Measurements from ENCODE around the gene SORT1.
A peak's percentile ranks its signal among the peaks of the same experiment; 100 is the strongest.
"Not testable (repeated sequence)": the region's sequence is repeated elsewhere in the genome, so short reads cannot be mapped to it uniquely, and the experiment has no call there.

SORT1 gene

DNA sequence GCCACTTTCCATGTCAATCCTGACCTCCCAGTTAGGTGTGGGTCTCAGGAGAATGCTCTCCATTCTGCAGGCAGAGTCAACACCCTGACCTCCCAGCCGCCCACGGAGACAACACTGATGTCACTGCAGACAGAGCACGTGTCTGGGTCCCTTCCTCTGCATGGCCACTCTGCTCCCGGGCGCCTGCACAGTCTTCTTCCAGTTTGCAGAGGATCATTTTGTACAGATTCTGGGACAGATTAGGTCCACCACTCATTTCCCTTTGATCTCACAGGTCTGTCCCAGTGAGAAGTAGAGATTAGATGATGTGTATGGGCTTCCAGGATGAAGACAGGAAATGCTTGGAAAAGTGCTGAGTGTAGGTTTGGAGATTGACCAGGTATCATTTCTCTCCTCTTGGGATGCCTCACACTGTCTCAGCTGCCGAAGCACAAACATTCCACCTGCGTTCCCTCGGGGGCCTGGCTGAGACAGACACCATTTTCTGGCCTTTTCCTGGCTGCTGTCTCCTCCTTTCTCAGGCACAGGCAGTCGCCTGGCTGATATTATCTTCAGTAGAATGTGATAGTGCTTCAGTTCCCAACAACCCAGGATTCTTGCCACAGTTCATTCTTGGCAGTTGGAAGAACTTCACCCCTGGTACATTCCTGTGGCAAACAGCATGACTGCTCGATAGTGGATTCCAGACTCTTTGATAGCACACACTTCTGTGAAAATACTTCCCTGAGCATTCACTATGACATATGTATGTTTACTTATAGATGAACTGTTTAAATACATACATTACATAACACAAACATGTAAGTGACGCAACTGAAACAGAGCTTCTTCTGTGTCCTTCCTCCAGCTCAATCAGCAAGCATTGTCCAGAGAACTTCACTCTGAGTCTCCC, 98.8 kb downstream of the SORT1 start:
- DNase-seq (ENCODE audit: low read depth), result peak; percentile 96

DNA sequence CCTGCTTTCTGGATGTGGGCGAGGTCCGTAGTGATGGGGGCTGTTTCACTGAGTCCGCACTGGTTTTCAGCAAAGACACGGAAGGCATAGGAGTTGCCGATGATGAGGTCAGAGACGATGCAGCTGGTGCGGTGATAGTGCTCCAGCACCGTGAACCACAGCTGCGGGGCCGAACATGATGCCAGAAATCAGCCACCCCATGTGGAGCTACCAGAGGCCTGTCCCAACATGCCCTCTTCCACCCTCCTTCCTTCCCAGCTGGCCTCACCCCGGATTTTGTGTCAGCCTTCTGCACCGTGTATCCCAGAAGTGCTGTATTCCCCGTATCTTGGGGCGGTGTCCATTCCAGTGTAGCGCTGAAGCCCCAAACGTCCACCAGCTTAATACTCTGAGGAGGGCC, 100.9 kb downstream of the SORT1 start:
- no peak for DNase-seq (ENCODE audit: low read depth)

DNA sequence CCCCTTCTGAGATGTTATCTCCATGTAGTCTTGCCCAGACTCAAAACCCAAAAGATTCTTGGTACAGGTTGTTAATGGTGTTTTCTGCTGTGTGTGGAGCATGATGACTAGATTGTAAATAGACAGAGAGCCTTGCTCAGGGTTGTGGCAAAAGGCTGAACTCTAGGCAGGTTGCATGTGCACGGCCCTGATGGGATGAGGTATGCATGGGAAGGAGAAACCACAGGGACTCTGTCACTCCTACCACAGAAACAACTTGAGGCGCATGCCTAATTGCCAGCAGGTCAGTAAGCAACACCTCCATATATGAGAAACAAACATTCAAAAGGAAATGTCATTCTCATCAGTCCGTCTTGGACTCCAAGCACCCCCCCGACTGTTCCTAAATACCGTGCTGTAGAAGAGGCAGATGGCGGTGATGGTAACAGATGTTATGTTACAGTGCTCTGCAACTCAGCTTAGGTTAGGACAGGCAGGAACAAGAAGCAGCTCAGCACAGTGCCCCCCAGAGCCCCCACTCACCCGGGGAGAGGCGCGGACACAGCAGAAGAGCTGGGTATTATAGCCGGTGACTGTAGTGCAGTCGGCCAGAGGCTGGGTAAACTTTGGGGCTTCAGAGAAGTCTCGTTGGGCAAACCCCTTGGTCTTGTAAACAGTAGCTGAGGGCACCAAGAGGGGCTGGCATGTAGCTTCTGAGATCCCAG, 101.9 kb downstream of the SORT1 start:
- no peak for DNase-seq (ENCODE audit: low read depth)

DNA sequence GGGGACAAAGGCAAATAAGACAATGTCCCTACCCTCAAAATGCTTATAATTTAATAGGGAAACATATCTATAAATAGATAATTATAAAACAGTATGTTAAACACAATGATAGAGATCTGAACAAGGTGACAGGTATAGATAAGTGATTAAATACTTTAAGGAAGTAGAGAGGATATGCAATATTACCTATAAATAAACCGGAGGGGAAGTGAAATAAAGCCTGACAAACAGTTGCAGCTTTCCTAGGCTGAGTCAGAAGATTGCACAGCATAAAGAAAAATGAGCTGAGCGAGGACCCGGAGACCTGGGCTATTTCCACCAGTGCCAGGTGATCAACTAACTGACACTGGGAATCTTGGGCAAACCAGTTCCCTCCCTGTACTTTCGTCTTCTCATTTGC, 103.2 kb downstream of the SORT1 start:
- no peak for DNase-seq (ENCODE audit: low read depth)

DNA sequence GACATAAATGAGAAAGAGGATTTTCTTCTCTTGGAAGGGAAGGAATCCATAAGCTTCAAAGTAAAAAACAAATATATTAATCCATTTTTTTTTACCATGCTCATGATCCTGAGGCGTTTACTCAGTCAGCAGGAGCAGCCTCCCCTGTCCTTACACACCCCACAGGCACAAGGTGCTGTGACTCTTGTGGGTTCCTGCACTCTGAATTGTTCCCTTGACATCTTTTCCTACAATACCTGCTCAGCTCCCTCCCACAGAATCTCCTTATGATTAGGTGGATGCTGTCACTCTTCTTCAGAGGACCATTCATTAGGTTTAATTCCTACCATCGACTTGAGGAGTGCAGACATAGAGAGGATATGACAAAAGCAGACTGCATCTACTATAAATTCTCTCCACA, 104.7 kb downstream of the SORT1 start:
- no peak for DNase-seq (ENCODE audit: low read depth)

DNA sequence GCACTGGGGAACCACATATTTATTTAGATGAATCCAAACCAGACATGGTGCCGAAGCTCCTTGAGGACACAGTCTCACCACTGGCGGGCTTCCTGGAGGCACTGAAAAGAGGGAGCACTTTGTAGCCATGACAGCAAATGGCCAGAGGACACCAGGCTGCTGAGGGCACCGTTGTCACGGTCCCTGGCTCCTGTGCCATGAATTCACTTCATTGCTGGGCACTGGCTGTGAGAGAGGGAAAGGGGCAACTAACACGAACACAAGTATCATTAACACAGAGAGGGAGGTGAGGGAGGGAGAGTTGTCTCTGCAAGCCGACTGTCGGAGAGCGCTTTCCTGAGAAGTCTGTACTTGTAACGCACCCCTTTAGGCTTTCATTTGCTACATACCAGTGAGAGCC, 105.4 kb downstream of the SORT1 start:
- DNase-seq (ENCODE audit: low read depth), result no peak

DNA sequence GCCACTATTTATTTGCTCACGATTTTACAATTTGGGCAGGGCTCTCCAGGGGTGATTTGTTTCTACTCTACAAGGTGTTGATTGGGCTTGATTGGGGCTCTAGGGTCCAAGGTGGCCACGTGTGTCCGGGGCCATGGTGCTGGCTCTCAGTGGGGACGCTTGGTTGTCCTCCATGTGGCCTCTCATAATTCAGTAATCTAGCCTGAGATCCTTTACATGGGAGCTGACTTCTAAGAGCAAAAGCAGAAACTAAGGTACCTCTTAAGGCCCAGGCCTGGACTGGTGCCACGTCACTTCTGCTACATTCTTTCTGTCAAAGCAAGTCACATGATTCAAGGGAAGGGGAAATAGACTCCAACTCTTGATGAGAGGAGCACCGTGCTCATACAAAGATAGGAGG, 106.7 kb downstream of the SORT1 start:
- no peak for DNase-seq (ENCODE audit: low read depth)

DNA sequence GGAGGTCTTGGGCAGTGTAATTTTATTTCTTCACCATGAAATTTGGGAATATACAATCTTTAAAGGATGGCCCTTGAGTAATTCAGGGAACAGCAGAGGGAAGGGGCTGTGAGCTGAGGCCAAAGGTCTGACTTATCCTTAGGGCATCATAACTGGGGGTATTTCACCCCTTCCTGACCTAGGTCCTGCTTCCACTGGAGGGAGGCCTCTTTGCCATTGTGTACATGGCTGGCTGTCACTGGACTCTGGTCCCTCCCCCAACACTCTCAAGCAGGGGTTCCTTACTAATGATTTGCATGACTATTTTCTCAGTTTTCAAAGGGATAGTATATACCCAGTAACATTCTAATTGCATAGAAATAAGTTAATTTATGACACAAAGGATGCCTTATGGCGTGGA, 107.6 kb downstream of the SORT1 start:
- no peak for DNase-seq (ENCODE audit: low read depth)

DNA sequence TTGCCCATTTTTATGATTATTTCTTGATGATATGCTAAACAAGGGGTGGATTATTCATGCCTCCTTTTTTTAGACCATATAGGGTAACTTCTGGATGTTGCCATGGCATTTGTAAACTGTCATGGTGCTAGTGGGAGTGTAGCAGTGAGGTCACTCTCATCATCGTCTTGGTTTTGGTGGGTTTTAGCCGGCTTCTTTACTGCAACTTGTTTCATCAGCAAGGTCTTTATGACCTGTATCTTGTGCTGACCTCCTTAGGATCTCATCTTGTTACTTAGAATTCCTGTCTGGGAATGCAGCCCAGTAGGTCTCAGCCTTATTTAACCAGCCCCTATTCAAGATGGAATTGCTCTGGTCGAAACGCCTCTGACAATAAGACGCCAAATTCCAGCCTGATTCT, 111.0 kb downstream of the SORT1 start:
- DNase-seq (ENCODE audit: low read depth), result not testable (repeated sequence)

DNA sequence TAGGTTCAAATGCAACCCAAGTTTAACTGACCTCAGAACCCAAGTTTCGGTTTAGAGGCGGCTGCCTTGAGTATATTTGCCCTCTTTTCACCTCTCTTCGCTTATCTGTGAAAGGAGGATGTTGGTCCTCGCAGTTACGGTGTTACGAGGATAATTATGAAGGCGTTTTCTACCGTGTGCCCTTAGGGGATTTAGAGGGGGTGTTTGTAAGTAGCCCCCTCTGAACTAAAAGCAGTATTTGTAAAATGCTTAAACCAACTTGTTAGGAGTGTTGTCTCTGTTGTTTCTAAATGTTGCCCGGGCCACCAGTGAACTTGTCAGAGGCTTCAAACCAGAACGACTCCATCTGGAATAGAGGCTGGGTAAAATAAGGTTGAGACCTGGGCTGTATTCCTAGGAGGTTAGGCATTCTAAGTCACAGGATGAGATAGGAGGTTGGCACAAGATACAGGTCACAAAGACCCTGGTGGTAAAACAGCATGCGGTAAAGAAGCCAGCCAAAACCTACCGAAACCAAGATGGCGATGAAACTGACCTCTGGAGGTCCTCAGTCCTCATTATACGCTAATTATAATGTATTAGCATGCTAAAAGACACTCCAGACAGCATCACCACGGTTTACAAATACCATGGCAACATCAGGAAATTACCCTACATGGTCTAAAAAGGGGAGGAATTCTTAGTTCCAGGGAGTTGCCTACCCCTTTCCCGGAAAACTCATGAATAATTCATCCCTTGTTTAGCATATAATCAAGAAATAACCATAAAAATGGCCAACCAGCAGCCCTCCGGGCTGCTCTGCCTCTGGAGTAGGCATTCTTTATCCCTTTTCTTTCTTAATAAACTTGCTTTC, 113.7 kb downstream of the SORT1 start:
- no peak for DNase-seq (ENCODE audit: low read depth)

DNA sequence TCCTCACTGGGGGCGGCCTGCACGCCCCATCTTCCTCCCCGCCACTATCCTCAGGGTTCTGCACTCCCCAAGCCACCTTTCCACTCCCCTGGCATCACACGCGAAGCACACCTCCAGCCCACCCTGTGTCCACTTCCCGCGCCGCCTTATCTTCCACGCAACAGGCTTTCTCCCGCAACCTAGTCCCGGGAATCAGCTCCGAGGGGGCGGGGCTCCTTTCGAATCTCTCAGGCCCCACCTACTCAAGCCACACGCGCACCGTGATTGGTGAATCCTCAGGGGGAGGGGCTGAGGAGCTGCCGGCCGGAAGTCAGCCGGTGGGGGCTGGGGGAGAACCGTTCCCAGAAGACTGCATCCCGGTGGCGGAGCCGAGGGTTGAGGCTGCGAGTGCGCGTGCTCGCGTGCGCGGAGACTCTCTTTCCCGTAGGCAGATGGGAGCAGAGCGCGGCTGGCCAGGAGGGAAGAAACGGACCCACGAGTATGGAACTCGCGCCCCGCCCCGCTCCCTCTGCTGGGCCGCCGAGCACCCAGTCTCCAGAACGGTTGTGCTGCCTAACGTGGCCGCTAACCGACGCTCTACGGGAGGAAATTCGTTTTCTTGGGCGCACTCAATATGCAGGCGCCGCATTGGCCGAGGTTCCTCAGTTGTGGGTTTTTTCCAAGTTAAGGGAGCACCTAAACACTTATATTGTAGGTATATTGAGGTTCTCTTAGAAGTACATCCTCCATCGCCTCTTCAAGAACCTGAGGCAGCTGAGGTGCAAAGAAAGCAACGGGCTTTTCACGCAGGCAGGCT, 114.6 kb downstream of the SORT1 start, which contains the start of gene PSRC1:
TSS of gene PSRC1 (minus strand) at position 194 of the 796 bp plus-strand sequence.
- DNase-seq (ENCODE audit: low read depth), result peak; percentile 95

DNA sequence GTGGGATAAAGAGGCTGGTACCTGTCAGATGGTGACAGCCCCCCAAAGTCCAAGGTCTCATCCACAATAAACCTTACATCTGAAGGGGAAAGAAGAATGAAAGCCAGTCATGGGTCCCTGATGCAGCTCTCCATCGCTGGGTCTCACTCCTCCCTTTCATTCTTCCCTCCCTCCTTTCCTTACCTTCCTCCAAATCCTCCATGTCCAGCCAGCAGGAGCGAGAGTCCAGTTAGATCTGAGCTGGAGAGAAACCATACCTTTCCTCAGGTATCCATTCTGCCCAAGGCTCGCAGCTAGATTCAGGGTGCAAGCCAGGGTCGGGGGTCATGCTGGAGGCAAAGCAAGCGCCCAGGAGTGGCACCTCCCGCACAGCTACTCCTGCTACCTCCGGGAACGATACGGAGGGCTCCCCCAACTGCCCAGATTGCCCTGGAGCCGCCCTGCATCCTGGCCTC, 115.2 kb downstream of the SORT1 start:
- no peak for DNase-seq (ENCODE audit: low read depth)

DNA sequence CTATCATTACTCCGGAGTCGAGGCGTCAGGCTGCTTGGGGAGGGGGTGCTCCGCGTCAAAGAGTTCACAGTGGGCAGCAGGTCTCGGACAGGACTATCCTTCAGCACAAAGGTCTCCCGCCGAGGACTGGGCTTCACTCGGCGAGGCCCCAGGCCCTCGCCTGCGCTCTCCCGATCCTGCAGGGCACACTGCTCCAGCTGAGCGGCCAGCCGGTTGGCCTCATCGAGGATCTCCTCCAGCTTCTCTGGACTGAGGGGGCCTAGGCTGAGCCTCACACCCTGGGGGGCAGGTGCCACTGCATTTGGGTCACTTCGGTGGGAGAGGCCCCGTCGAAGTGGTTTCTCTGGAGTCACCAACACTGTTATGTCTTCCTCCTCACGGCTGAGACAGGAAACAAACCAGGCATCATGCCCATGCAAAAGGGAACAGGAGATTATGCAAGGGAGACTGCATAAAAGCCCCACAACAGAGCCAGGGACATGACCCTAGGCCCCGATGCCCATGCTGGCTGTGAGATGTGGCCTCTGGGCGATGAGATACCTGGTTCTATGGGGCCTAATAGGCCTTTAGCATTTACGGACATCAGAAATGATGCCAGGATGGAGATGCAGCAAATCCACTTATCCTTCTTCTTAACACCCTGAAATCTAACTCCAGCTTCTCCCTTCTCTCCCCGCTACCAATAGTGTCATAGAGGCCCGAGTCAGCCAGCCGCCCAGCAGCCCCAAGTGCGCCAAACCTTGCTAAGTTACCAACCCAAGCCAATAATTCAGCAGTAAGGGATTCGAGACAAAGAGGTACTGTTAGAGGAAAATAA, 115.8 kb downstream of the SORT1 start:
- peak; percentile 20 for DNase-seq (ENCODE audit: low read depth)

DNA sequence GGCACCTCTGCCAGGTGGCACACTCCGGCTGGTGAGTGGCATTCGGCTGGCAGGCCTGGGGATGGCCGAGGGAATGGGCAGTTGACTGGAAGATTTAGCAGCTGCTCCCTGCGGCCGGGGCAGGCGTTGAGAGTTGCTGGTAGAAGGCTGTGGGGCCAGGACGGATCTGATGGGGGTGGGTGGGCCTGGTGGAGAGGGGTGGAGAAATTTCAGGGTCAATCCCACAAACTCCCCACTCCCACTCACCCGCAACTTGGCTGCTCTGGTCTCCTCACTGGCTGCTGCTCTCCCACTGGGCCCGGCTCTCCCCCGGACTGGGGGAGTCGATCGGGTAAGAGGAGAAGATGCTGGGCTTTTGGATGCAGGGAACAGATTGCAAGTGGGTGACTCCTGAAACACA, 116.9 kb downstream of the SORT1 start:
- DNase-seq (ENCODE audit: low read depth), result no peak

DNA sequence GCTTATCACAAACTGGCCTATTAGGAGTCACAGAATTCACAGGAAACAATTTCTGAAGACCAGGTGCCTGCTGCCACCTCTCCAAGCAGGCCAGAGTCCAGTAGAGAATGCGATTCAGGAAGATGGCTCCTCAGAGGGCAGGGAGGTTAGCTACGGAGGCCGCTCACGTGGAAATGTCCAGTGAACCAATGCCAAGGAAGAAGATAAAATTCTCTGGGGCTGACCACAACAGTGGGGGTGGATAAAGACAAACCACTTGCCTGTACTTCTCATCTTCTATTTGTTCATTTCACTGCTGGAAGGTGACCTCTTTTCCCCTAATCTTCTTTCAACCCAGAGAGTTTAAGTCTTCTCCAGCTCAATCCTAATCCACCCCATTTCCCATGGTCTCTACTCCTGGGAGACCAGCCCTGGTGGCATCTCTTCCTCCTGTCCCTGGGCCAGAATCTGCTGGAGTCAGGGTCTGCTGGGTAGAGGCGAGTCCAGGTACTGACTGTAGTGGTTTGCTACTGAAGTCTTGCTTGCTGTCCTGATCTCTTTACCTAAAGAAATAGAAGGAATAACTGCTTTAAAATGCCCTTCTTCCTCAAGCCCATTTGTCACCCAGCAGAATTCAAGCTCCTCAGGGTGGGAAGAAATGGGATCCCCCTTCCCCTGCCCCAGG, 118.0 kb downstream of the SORT1 start:
- DNase-seq (ENCODE audit: low read depth), result peak; percentile 20

DNA sequence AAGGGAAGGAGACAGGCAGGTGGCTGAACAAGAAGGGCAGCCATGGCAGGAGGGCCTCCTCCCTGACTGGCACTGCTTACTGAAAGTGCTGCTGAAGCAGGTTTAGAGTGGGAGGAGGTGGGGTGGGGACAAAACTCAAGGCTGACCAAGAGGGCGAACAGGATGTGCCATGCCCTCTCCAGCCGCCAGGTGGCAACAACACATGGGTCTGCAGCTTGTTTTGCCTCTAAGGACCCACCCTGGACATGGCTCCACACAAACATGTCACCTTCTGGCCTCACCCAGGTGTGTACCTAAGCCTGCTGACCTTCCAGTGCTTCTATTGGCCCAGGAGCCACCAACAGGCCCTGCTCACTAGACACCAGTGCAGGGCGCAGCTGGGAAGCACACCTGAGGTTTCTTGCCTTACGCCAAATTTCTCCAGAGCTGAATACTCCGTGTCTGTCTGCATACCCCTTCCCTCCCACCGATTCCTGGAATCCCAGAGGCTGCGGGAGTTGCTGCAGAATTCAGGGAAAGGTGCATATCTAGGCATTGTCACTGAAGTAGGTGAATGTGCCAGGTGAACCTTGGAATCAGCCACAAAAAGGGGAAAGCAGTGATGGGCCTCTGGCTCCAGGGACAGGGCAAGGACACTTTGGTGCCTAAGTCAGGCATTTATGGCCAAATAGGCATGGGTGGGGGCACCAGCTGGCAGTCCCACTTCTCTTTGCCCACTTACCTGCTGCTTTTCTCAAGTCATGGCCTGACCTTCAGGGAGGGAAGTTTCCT, 120.1 kb downstream of the SORT1 start:
- DNase-seq (ENCODE audit: low read depth), result peak; percentile 63

DNA sequence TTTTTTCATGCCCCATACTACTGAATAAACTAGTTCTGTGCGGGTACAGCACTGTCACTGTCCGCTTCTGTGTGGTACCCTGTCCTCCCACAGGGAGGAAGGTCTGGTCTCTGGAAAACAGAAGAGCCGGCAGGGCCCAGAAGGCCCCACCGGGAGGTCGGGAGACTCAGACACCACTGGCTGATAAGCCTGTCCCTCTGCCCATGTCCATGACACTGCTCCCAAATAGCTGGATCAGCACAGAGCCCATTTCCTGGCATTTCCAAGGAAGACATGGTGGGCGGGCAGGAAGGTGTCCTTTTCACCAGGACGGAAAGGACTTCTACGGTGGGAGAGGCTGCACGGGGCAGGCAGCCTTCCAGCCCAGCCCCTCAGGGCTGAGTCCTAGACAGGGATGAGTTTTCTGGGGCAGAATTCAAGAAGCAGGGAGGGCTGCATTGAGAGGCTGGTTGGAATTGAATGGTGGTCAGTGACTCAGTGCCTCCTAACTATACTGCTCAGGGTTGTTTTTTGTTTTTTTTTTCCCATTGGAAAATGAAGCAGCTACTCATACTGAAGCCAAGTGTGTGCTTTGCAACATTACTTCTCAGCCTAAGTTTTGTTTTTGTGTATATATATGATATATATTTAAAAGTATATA, 121.9 kb downstream of the SORT1 start:
- DNase-seq (ENCODE audit: low read depth), result no peak

DNA sequence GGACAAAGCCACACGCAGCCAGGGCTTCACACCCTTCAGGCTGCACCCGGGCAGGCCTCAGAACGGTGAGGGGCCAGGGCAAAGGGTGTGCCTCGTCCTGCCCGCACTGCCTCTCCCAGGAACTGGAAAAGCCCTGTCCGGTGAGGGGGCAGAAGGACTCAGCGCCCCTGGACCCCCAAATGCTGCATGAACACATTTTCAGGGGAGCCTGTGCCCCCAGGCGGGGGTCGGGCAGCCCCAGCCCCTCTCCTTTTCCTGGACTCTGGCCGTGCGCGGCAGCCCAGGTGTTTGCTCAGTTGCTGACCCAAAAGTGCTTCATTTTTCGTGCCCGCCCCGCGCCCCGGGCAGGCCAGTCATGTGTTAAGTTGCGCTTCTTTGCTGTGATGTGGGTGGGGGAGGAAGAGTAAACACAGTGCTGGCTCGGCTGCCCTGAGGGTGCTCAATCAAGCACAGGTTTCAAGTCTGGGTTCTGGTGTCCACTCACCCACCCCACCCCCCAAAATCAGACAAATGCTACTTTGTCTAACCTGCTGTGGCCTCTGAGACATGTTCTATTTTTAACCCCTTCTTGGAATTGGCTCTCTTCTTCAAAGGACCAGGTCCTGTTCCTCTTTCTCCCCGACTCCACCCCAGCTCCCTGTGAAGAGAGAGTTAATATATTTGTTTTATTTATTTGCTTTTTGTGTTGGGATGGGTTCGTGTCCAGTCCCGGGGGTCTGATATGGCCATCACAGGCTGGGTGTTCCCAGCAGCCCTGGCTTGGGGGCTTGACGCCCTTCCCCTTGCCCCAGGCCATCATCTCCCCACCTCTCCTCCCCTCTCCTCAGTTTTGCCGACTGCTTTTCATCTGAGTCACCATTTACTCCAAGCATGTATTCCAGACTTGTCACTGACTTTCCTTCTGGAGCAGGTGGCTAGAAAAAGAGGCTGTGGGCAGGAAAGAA, 122.9 kb downstream of the SORT1 start:
- DNase-seq (ENCODE audit: low read depth), result no peak
